Omental fat pad (tissue), 4 donors: Measurements from ENCODE around the gene SNAPC3. TPM values are rescaled to one million over a fixed set of nuclear protein-coding genes. Genes with fewer than 3 reads are reported as not detected.

Source experiments
- ATAC-seq: fragments of 150-250 bp; one replicate; pipeline ENCODE4 v1.9.1; 2016; ENCODE audit warnings: mild to moderate bottlenecking, moderate library complexity; ENCODE audit not compliant: low FRiP score
- DNase-seq: peaks from one replicate; pipeline ENCODE4 v3.0.0-alpha.2; 2019; ENCODE audit warnings: low spot score
- total RNA-seq, 4 donors: library from RNA; depleted of rRNA; stranded (reverse); fragments of >200 nt; gene quantifications; one replicate each; pipeline ENCODE4 v1.1.0, GENCODE V29; 2016
- TF ChIP-seq, protein P1 (sequence below), 3 donors: fragments of 450-650 bp; IDR thresholded peaks; one replicate each; pipeline ENCODE4 v1.5.1; 2016 to 2017; ENCODE audit warnings: antibody characterized with exemption in 3 of 3, mild to moderate bottlenecking in 3 of 3, moderate library complexity in 2 of 3

SNAPC3 gene
- total RNA-seq, 4 donors from 2014 or later = 16.9 to 37.7 (median 22.8) TPM

DNA sequence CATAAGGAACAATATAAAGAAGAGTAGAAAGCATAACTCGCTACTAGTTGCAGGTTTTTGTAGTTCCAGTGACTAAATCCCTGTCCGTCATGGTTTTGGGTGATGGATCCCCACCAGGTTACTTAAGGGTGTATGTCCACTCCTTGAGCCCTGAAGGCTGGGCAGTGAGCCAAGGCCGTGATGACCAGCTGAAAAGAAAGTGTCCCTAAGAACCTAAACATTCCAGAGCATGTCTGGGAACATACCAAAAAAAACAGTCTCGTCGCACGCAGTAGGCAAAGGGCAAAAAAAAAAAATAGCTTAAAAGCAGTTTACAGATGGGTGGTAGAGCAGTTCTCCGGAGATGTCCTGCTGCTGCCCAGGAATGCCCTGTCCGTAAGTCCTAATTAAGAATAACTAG is 21.4 kb upstream of the SNAPC3 start:
- TF ChIP-seq, protein P1, sequence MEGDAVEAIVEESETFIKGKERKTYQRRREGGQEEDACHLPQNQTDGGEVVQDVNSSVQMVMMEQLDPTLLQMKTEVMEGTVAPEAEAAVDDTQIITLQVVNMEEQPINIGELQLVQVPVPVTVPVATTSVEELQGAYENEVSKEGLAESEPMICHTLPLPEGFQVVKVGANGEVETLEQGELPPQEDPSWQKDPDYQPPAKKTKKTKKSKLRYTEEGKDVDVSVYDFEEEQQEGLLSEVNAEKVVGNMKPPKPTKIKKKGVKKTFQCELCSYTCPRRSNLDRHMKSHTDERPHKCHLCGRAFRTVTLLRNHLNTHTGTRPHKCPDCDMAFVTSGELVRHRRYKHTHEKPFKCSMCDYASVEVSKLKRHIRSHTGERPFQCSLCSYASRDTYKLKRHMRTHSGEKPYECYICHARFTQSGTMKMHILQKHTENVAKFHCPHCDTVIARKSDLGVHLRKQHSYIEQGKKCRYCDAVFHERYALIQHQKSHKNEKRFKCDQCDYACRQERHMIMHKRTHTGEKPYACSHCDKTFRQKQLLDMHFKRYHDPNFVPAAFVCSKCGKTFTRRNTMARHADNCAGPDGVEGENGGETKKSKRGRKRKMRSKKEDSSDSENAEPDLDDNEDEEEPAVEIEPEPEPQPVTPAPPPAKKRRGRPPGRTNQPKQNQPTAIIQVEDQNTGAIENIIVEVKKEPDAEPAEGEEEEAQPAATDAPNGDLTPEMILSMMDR (IDR thresholded peaks at IDR 0.05) = no peak
- no peak for DNase-seq
- ATAC-seq = no peak

DNA sequence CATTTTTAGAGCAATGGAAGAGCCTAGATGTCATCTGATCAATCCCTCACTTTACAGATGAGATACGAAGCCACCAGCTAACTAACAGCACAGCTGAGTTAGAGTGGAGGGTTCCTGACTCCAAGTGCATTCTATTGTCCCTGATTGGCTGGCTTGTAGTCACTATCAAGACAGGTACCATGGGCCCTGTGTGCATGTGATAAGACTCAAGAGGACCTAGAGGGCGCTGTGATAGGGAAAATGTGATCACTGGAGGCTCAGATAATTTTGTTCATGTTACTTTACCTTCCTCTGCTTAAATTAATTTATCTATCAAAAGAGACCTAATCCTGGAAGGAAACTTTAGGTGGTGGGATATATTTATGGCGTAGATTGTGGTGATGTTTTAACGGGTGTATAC is 19.5 kb upstream of the SNAPC3 start:
- no peak for DNase-seq
- TF ChIP-seq, protein P1 (IDR thresholded peaks at IDR 0.05) = no peak
- ATAC-seq = no peak

DNA sequence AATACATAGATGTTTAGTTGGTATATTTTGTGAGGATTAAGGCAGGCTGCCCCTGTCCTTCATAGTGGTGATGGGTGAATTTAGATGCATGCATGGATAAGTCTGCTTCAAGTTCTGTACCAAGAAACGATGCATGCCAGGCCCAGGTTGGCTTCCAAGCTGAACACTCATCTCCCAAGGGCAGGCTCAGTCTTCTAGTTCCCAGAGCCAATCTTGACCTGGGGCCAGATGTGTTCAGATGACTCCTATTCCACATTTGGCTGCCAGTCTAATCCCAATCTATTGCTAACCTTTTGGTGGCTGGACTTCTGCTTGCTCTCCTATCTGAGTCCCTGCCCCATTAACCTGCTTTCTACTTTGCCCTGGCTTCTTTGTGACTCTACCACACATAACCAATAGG is 18.5 kb upstream of the SNAPC3 start:
- TF ChIP-seq, protein P1 (IDR thresholded peaks at IDR 0.05) = no peak
- ATAC-seq = no peak
- no peak for DNase-seq

DNA sequence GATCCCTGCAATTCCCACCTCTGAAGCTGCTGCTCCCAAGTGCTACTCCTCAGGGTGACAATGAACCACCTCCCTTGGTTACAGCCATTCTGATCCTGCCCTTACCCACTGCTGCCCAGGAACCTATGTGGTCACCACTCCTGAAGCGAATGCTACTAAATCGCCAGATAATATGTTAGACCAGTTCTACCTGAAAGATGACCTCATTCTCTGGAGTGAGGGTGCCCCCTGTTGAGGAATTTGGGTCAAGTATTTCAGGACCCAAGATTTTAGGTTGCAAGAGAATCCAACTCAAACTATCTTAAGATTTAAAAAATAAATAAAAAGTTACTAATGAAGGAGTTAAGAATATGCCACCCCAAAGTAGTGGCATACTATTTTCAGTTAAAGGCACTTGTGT is 5.8 kb upstream of the SNAPC3 start:
- ATAC-seq (no peak), DNase-seq (no peak)
- TF ChIP-seq, protein P1 (IDR thresholded peaks at IDR 0.05) = no peak

DNA sequence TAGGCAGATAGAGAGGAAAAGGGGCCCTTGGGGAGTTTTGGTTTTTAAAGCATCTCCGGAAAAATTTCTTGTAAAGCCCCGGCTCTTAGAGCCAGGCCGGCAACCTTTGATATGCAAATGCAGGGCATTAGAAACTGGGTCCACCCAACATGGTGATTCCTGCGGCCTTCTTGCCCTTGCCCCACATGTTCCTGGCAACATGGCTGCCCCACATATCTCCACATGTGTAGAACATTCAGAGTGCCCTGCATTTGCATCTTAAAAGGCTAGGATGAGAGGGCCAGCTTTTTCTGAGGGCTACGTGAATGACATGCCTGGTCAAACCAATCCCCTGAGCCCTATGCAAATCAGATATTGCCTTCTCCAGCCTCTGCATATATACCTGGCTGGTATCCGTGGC is 5.0 kb upstream of the SNAPC3 start:
- DNase-seq (no peak), ATAC-seq (no peak)
- TF ChIP-seq, protein P1 (IDR thresholded peaks at IDR 0.05) = no peak

DNA sequence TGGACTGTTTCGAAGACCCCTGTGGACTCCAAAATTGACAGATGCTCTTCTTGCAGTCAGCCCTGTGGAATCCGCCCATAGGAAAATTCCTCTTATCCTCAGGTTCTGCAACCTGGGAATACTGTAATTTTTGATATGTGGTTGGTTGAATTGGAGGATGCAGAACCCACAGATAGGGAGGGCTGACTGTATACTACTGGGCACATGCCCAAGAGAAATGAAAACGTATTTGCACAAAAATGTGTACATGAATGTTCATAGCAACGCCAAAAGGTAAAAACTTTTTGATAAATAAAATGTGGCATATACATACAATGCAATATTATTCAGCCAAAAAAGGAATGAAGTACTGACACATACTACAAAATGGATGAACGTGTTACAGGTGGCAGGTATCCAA is 1.9 kb upstream of the SNAPC3 start:
- TF ChIP-seq, protein P1 (IDR thresholded peaks at IDR 0.05) = no peak

DNA sequence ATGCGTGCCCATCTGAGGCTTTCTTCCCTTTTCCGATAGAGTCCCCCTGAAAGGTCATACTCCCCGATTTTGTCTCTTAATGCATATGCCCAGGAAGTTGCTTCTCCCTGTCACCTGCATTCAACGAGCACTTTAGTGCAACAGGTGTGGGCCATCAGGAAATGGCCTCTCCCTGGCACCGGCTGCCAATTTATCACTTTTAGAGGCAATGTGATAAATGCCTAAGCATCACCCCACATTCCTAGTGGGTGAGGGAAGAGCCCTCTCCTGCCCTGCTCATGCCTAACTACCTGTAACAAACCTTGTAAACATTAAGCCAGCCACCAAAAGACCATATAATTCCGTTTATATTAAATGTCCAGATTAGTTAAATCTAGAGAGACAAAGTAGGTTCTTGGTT is 1.1 kb upstream of the SNAPC3 start:
- TF ChIP-seq, protein P1 (IDR thresholded peaks at IDR 0.05) = no peak
- no peak for DNase-seq
- ATAC-seq = no peak

More for the DNA sequence above, 1.9 kb upstream of the SNAPC3 start:
- ATAC-seq (no peak), DNase-seq (no peak)
